ENCODE measurements around the gene RNASE13.
"Not testable (repeated sequence)": the region's sequence is repeated elsewhere in the genome, so short reads cannot be mapped to it uniquely, and the experiment has no call there.

Gene RNASE13

DNA sequence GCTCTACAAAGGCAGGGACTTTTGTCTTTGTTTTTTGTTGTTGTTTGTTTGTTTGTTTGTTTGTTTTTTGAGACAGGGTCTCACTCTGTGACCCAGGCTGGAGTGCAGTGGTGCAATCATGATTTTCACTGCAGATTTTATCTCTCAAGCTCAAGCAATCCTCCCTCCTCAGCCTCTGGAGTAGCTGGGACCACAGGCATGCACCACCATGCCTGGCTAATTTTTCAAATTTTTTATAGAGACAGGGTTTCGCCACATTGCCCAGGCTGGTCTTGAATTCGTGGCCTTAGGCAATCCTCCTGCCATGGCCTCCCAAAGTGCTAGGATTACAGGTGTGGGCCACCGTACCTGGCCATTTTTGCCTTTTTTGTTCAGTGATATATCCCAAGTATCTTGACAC is 6.3 kb upstream of the RNASE13 start:
- not testable (repeated sequence) for DNase-seq

DNA sequence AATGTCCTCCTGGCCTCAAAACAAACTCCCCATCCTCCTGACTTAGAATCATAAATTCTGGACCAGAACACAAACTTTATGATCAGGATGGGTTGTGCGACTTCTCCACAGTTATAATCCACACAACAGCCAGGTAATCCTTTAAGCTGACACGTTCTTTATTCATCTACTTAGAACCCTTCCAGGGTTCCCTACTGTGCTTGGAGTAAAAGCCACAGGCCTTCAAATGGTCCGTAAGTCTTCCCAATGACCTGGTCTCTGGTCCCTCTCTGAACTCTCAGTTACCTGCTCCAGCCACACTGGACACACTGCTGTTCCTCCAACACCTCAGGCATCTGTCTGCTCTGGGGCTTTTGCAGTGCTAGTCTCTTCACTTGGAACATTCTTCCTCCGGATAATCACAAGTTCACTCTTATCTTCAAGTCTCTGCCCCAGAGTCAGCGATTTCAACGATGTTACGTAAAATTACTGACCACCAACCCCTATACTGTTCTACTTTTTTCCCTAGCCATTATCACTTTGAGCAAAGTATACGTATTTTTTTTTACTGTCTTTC is 5.8 kb upstream of the RNASE13 start:
- DNase-seq, result no peak

DNA sequence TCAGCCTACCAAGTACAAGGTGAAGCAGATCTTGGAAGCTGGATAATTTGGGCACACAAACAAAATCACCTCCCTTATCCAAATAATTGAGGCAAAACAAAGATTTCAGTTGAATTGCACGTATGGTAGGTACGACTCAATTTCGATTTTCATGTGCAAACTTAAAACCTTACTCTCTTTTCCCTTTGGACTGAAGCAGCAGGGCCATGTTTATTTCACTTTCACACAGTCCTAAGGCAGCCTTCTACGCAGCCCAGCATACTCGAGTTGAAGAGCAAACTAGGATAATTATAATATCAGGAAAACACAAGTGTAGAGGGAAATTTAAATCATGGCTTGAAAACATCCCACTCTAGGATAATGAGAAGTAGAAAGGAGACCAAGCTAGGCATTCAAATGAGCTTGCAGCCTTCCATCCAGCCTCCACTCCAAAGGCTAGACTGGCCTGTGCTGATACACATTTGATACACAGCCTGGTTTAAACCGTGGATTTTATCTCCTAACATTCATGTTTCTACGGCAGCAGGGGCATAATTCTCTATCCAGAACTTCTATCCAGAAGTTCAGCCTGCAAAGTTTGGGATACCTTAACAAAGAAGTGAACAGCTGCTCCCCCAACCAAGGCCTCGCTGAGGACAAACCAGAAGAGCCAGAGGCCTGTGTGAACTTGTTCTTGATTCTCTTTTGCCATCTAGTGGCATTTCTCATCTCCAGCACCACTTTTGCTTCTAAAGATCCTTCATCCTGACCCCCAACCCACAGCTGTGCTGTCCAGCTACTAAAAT is 5.2 kb upstream of the RNASE13 start:
- peak; percentile 55 for DNase-seq

DNA sequence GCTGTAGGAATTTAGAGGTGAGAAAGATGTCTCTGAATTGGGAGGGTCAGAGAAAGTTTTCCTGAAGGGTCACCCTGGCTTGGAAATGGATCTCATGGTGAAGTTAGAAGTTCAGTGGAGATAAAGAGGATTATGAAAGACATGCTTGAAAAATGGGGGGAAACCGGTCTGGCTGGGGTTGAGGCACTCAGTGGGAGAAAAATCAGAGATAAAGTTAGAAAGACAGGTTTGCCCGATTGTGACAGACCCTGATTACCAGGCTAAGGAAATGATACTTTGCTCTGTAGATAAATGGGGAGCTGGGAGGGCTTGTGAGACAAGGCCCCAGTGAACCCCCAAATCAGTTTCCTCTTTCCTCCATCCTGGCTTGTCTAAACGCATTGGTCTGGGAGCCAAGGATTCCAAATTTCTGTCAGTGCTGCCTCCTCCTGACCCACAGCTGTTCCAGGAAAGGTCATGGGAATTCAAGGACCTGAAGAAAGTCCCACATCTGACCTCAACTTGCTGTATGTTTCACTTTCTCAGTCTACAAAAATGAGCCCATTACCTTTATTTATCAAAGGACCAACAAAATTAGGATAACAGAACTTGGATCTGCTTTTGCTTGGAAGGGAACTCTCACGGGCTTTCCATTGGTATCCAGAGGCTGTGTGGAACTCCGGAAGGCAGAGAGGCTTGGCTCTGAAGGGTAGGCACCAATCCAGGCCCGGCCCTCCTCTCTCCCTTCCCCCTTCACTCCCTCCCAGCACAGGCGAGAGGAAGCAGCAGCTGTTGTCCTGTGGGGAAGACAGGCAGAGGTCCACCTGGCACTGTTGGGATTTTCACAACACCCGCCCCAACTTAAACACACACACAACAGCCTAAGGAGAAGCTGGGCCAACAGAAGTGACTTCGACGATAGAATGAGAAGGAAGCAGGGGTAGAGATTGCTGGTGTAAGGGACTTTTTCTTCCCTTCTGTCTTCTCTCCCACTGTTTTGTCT is 4.1 kb upstream of the RNASE13 start:
- DNase-seq, result no peak

DNA sequence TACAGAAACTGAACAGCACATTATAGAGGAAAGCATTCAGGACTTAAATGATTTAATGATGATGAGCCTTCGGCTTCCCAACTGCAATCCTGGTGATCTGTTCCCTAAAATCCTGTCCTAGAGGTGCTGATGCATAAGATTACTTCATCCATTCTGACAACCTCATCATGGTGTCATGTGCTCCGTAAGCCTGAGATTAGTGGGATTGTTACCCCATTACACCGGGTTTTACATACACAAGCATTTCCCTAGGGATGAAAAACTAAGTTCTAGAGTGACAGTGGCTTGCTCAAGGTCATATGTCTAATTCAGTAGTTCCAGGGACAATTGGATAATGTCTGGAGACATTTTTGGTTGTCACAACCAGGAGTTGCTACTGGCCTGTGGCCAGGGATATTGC is 2.5 kb upstream of the RNASE13 start:
- DNase-seq, result no peak

DNA sequence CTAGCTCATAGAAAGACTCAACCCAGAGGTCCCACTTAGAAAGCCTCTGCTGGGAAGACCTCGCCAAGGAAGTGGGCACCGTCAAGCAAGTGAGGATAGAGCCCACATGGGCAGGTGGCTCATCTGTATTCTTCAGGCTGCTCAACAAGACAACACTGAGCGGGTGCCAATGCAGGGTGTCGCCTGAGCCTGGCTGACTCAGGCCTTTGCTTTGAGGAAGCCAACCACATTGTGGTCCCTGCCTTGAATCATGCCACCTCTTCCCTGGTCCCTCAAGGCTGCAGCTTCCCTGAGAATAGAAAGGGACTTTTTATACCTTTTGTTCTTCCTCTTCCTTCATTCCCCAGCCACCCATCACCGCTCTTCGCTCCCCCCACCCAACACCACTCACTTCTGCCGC is 2.1 kb upstream of the RNASE13 start:
- DNase-seq, result peak; percentile 58

DNA sequence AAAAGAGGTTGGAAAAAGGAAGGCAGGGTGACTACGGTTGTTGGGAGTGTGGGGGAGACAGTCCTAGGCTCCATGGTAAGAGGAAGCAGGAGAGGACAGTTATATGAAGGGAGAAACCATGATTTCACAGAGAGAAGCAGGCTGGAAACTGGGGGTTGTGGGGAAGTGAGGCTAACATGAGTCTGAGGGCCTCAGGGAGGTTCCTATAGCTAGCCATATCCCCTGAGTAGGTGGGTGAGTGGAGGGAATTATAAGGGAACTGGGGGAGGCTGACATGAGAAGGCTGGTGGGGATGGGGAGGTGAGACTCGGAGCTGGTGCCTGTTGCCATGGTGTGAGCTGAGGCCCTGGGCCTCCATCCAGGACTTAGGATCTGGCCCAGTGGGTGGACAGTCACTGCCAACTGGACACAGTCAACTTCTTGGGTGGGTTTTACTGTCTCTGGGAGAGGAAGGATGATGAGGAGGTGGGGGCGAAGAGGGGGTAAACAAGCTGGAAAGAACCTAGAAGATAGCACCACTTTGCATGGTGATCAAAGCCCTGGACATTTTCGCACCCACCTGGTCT is 1.4 kb downstream of the RNASE13 start:
- no peak for DNase-seq

DNA sequence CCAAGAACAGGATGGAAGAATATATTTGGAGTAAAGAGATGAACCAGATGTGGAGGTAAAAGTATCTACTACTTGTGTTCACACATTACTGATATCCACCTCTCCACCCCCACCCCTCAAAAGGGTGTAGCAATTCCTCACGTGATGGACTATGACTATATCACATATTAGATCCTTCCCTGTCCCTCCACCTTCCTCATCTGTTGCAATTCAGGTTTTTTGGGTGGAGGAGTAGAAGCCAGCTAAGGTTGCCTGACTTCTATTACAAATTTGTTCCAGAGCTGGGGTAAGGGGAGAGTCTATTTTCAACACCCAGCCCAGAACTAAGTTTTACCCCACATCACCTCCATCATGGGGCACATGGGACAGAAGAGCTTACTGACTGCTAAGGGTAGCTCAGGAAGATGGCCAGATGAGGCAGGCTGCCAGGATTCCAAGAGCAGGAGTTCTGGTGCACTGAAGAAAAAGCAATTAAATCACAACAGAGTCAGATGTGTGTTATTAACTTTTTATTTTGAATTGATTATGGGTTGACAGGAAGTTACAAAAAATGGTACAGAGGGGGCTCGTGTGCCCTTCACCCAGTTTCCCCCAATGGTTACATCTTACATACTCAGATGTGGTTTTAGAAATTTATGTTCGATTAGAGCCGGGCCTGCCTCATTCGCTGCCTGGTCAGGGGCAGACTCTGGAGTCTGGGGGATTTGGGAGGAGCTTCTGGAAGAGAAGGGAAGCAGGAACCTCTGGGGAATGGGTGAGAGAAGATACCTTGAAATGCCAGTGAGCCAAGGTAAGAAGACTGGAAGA is 2.1 kb downstream of the RNASE13 start:
- no peak for DNase-seq

DNA sequence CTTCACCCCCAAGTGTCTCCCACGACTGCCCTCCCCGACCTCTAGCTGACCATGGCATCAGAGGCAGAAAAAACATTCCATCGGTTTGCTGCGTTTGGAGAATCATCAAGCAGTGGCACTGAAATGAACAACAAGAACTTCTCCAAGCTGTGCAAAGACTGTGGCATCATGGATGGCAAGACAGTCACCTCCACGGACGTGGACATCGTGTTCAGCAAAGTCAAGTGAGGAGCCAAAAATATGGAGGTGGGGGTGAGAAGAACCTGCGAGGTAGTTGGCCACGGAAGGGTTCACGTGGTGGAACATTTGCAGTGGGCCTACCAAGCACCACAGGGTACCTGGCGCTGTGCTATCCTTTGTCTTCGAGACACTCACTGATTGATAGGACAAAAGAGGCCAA is 4.1 kb downstream of the RNASE13 start:
- DNase-seq, result no peak

DNA sequence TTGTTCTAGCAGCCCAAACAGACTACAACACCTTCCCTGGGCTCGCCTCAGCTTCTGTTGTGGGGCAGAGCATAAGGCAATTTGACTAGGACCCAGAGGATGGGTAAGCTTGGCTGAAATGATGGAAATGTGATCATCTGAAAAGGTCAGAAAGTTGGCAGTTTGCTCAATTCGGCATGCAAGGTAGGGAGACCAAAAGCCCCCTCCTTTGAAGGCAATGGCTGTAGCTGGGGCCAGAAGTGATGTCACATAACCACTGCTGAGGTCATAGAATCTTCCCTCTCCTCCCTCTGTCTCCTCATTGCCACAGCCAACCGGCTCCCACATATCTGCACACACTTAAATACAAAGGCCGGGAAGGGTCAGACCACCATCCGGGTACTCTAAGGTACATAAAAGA is 4.7 kb downstream of the RNASE13 start, which contains the start of gene TPPP2:
TPPP2 (plus strand) TSS at position 301 of the 400 bp plus-strand sequence. CDS start 365 bp downstream, outside the sequence.
- no peak for DNase-seq

DNA sequence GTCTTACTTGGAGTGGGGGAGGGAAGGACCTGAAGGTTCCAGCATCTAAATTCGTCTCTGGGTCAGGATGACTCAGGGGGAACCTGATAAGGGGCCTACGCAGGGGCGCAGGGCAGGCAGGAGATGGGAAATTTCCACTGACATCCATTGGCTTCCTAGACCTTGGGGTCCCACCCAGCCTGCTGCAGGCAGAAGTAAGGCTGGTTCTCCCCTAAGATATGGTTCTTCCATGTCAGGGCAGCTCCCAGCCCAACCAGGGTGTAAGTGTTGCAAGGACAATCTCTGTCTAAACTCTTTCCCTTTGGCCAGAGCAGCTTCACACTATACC is 7.7 kb downstream of the RNASE13 start:
- no peak for DNase-seq

DNA sequence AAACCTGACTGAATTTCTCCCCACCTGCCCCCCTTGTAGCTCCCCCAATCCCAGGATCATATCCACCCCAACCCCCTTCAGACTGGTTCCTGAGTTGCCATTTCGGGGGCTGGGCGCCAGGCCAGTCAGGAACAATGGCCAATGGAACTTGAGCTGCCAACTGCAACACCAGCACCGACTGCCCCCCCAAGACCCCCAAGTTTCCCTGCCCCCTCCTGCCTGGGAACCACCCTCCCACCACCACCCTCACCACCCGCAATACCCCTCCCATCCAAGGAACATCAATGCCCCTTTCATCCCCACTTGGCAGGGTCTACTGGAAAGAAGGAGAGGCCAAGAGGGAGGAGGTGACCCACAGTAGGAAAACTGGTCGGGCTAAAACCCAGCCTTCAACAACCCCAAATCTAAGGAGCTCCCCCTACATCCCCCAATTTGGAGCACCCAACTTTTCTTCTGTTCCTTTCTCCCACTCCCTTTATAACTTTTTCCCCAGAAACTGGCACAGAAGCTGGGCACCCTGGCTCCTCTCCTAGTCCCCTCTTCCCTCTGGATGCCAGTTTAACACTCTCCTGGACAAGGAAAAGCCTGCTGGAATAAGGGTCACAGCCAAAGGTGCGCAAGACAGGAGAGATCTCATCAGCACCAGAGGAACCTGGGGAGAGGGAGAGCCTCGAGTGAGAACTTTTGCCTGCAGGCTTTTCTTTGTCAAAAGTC is 8.2 kb downstream of the RNASE13 start:
- no peak for DNase-seq

DNA sequence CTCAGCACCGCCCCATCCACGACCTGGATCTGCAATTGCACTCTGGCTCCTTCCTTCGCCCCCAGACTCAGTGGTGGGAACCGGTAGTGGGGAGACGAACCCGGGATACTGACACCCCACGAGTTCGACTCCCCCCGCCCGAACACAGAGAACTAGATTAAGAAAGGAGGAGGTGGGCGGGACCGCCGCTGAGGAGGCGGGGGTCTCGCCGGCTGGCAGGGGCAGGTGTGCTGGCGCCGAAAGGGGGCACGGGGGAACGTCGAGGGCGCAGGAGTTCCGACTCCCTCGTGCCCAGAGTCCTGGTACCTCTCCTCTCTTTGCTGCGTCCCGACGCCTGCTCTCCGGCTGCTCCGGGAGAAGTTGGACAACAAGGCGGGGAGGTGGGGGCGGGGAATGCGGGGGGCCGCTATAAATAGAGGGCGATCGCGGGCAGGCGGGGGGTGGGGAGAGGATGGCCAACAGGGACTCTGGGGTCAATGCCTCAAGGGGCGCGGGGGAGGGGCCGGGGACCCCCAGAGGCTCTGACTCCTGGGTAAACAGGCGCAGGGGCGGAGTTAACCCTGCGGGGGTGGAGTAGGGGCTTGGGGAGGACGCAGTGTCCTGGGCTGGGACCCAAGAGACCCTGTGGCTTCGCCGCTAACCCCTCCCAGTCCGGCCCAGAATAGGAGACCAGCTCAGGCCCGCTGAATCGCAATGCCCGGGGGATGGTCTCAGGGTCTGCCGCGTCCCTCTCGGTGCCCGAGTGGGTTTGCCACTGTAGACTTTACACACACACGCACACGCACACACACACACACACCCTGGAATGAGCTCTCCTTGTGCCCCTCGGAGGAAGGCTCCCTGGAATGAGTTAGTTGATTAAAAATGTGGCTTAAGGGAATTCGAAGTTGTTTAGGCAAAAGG is 9.0 kb downstream of the RNASE13 start:
- no peak for DNase-seq

DNA sequence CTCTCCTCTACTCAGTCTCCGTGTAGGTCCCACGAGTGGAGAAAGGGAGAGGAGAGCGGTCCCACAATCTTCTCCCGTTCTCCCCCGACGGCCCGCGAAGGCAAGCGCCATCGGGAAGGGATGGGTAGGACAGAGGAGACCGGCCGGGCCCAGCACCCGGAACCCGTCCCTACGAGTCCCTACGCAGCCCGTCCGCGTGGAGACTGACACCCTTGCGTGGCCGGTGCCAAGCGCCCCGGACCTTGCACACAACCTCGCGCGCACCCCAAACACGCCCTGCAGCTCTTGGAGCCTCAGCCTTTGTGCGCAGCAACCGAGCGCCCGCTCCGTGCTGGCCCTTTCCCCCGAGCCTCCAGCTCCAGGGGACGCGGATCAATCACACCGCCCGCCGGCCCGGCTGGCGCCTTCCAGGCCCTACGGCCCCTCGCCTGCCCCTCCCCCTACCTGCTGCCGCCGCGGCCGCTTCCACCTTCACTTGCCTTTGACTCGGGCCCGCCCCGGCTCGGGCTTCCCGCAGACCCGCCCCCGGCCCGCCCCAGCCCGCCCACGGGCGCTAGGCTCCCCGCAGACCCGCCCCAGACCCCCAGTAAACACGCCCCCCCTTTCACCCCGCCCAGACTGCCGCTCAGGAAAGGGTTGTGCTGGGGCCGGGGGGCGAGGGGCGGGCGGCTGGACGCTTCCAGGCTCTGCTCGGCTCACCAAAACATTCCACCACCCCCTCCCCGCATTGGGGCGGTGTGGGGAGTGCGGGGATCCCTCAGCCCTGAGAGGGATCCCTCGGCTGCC is 9.8 kb downstream of the RNASE13 start, which contains the start of gene NDRG2:
NDRG2 (minus strand) TSS at position 477 of the 786 bp plus-strand sequence. CDS start 1,746 bp downstream, outside the sequence.
- DNase-seq, result no peak

DNA sequence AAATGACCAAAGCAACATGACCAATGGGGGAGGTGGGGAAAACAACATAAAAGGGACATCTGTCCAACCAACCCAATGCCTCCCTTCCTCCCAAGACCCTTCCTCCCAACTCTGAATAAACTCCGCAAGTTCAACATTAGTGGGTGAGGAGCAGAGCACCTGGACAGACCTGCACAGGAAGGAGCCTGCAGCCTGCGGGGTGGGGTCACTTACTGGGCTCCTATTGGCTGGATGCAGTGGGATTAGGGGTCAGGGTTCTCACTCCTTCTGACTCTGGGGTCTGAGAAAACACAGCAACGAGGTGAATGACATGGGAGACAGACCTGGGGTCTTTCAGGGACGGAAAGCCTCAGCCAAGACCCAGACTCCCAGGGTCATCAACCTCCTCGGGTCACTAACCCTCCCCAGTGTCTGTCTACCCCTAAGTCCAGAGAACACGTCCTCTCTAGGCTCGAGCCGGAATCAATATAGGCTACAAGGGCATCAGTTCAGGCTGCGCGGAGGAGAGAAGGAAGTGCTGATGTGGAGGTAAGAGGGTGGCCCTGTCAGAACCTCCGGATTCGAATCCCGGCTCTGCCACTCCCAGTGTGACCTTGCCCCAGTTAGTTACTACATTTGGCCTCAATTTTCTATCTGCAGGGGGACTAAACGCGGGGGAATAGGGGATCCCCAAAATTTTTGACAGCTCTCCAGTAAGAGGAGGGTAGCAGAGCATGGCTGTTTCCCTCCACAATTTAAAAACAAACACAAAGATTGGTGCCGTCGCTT is 10.6 kb downstream of the RNASE13 start:
- DNase-seq, result no peak

DNA sequence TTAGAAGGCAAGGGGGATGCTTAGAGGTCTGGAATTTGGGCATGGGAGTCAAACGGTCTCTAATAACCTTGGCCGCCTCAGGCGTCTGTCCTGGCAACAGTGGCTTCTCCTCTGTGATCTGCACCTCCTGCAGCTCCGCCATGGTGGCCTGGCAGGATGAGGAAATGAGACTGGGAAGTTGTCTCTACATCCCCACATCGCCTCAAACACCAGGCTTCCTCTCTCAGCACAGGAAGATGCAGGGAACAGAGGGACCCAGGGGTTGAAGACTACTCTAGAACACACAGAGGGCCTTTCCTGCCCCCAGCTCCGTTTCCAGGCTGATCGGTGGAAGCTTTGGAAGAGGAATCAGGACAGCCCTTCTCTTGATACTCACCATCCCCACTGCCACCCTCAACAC is 11.4 kb downstream of the RNASE13 start:
- DNase-seq, result peak; percentile 68

DNA sequence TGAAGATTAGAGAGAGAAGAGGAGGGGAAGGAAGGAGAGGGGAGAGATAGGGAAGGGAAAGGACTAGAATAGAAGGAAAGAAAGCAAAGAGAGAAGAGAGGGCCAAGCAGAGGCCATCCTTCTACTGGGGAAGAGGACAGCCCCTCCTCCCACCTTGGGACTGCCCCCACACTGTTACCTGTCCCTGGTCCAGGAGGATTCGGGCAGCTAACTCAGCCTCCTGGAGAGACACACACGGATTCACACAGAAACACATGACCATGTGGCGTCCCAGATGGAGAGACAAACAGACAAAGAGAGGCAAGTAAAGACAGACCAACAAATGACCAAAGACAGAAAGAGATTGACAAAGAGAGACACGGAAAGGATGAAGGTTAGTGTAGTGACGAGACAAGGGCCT is 11.9 kb downstream of the RNASE13 start:
- no peak for DNase-seq

DNA sequence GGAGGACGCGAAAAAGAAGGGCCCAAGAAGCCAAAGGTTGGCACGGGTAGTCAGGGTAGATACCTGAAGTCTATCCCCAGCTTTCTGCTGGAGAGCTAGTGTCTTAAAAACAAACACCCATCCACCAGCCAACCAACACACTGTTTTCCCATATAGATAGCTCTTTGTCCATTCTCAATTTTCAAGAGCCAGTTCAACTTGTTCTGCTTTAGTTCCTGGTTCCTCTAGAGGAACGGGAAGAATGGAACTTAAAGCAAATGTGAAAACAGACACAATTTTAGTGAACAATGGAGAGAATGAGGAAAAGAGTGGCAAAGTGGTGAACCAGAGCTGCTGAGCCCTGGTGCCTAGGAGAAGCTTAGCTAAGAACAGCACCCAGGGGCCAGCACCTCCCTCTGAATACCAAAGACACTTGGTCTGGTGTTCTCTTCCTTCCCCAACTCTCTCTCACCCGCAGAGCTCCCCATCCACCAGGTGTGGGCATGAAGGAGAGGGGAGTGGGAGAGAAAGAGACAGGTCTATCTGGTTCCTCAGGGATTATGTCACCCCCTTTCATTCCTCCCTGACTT is 13.5 kb downstream of the RNASE13 start:
- no peak for DNase-seq

All from MV-4-11 (cell line).